ENCODE measurements around the gene QRFP. TPM values are rescaled to one million over a fixed set of nuclear protein-coding genes. Genes with fewer than 3 reads are reported as not detected.

Gene QRFP
- polyA plus RNA-seq, 1 of the 3 experiments (the other 2 are of a cell fraction) = not detected

- H3K27ac ChIP-seq (ENCODE audit: low read depth in 2 of 2, low read length in 1 of 2) = no peak overlapping the region
- DNase-seq = no peak
- no peaks in the 10 kb centered on the region for H3K36me3 ChIP-seq (replicated peaks in 1 of 2; ENCODE audit: control insufficient read depth in 1 of 2, insufficient read depth in 2 of 2, low read length in 1 of 2)
- no peak for TF ChIP-seq RXRA (IDR thresholded peaks at IDR 0.05; ENCODE audit: borderline replicate concordance, low read depth)
- no peak for TF ChIP-seq JUND (IDR thresholded peaks at IDR 0.05)
- H2AFZ ChIP-seq (ENCODE audit: low read depth) = no peak overlapping the region
- H3F3A ChIP-seq (replicated peaks; ENCODE audit: insufficient read depth) = no peaks in the 10 kb centered on the region
- H3K9me2 ChIP-seq = no peaks in the 10 kb centered on the region
- H3K27me3 ChIP-seq (ENCODE audit: insufficient read depth) = no peaks in the 10 kb centered on the region
- H3K4me1 ChIP-seq (ENCODE audit: control insufficient read depth in 1 of 2, insufficient read depth in 2 of 2, low read depth in 1 of 2, low read length in 1 of 2) = no peaks in the 10 kb centered on the region
- CTCF ChIA-PET = interaction anchor here (1.0 to 2.2 kb wide), 3 partner anchors 10 to 81 kb away, joined by 3 to 9 read pairs (median 9); no protein-coding TSS in a partner anchor
- H3K79me2 ChIP-seq (ENCODE audit: insufficient read depth) = no peaks in the 10 kb centered on the region
- WGBS (ENCODE audit: low lambda C conversion rate) = 81% methylated on average over 31 of the region's 34 CpGs
- H4K20me1 ChIP-seq (ENCODE audit: insufficient read depth) = no peaks in the 10 kb centered on the region
- POLR2A ChIA-PET = no interaction called here
- no peaks in the 10 kb centered on the region for H3K9me3 ChIP-seq
- no peak overlapping the region for H3K9ac ChIP-seq
- no peak overlapping the region for H3K4me2 ChIP-seq
- no peak overlapping the region for H3K4me3 ChIP-seq (ENCODE audit: low read depth in 2 of 2, low read length in 1 of 2)
Observed at GRCh38 chr9:130917168-130917960, 20.8 kb upstream of the QRFP start.

DNA sequence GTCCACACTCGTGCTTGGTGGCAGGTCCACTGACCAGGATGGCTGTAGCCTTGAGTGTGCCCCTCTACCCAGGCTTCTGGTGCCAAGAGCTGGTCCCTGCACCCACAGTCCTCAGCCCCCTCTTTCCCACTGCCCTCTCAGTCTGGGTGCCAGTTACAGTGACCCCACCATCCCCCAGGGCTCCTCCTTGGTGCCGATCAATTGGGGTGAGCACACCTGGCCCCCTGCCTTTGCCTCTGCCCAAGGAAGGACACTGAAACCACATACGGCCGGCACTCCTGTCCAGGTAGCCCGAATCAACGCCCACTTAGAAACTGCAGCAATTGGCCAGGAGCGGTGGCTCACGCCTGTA lies 18.5 kb upstream of the QRFP start:
- ChIA-PET CTCF (interaction anchor here (1.6 to 1.7 kb wide), 2 partner anchors 49 to 131 kb away, joined by 4 to 9 read pairs; no protein-coding TSS in a partner anchor), POLR2A (no interaction called here)
- TF ChIP-seq, protein P1, sequence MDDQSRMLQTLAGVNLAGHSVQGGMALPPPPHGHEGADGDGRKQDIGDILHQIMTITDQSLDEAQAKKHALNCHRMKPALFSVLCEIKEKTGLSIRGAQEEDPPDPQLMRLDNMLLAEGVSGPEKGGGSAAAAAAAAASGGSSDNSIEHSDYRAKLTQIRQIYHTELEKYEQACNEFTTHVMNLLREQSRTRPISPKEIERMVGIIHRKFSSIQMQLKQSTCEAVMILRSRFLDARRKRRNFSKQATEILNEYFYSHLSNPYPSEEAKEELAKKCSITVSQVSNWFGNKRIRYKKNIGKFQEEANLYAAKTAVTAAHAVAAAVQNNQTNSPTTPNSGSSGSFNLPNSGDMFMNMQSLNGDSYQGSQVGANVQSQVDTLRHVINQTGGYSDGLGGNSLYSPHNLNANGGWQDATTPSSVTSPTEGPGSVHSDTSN (IDR thresholded peaks at IDR 0.05) = no peak
- TF ChIP-seq NRF1 (IDR thresholded peaks at IDR 0.05; ENCODE audit: low read depth, low read length) (no peak), EP300 (IDR thresholded peaks at IDR 0.05; ENCODE audit: borderline replicate concordance in 1 of 2, low read depth in 1 of 2, low read length in 1 of 2) (no peak), RAD21 (IDR thresholded peaks at IDR 0.05; ENCODE audit: low read length) (no peak), MXI1 (IDR thresholded peaks at IDR 0.05; ENCODE audit: low read depth, low read length) (no peak), TEAD4 (IDR thresholded peaks at IDR 0.05; ENCODE audit: borderline replicate concordance, insufficient read depth) (no peak), CHD2 (IDR thresholded peaks at IDR 0.05; ENCODE audit: low read length, partially characterized antibody) (no peak), EZH2phosphoT487 (IDR thresholded peaks at IDR 0.05; ENCODE audit: borderline replicate concordance, low read depth) (no peak), ELF1 (IDR thresholded peaks at IDR 0.05) (no peak), FOSL2 (IDR thresholded peaks at IDR 0.05; ENCODE audit: borderline replicate concordance, low read depth) (no peak), JUND (IDR thresholded peaks at IDR 0.05) (no peak), IRF3 (IDR thresholded peaks at IDR 0.05; ENCODE audit: low read depth, low read length) (no peak), FOXJ3 (CRISPR knock-in tag; IDR thresholded peaks at IDR 0.05) (no peak), GATA2 (CRISPR knock-in tag; IDR thresholded peaks at IDR 0.05) (no peak), YY1 (IDR thresholded peaks at IDR 0.05; ENCODE audit: low read depth) (no peak)
- TF ChIP-seq, protein P2, sequence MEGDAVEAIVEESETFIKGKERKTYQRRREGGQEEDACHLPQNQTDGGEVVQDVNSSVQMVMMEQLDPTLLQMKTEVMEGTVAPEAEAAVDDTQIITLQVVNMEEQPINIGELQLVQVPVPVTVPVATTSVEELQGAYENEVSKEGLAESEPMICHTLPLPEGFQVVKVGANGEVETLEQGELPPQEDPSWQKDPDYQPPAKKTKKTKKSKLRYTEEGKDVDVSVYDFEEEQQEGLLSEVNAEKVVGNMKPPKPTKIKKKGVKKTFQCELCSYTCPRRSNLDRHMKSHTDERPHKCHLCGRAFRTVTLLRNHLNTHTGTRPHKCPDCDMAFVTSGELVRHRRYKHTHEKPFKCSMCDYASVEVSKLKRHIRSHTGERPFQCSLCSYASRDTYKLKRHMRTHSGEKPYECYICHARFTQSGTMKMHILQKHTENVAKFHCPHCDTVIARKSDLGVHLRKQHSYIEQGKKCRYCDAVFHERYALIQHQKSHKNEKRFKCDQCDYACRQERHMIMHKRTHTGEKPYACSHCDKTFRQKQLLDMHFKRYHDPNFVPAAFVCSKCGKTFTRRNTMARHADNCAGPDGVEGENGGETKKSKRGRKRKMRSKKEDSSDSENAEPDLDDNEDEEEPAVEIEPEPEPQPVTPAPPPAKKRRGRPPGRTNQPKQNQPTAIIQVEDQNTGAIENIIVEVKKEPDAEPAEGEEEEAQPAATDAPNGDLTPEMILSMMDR (IDR thresholded peaks at IDR 0.05) = no peak
- no peak overlapping the region for H3K4me3 ChIP-seq (ENCODE audit: low read depth in 2 of 2, low read length in 1 of 2)
- H3K79me2 ChIP-seq (ENCODE audit: insufficient read depth) = no peaks in the 10 kb centered on the region
- no peaks in the 10 kb centered on the region for H3K9me2 ChIP-seq
- DNase-seq = no peak
- H3F3A ChIP-seq (replicated peaks; ENCODE audit: insufficient read depth) = no peaks in the 10 kb centered on the region
- H3K9me3 ChIP-seq = no peaks in the 10 kb centered on the region
- no peaks in the 10 kb centered on the region for H3K4me1 ChIP-seq (ENCODE audit: control insufficient read depth in 1 of 2, insufficient read depth in 2 of 2, low read depth in 1 of 2, low read length in 1 of 2)
- no peak overlapping the region for H3K27ac ChIP-seq (ENCODE audit: low read depth in 2 of 2, low read length in 1 of 2)
- no peak overlapping the region for H3K4me2 ChIP-seq
- H3K27me3 ChIP-seq (ENCODE audit: insufficient read depth) = no peaks in the 10 kb centered on the region
- H3K9ac ChIP-seq = no peak overlapping the region
- 71% methylated on average over 6 of the region's 8 CpGs for WGBS (ENCODE audit: low lambda C conversion rate)
- no peak overlapping the region for H2AFZ ChIP-seq (ENCODE audit: low read depth)
- H3K36me3 ChIP-seq (replicated peaks in 1 of 2; ENCODE audit: control insufficient read depth in 1 of 2, insufficient read depth in 2 of 2, low read length in 1 of 2) = no peaks in the 10 kb centered on the region
- no peaks in the 10 kb centered on the region for H4K20me1 ChIP-seq (ENCODE audit: insufficient read depth)

Data from SK-N-SH (cell line).